GM10847 (cell line): ENCODE measurements around the gene PPP1R3E.

Source experiments
- POLR2A ChIP-seq: IDR thresholded peaks from 2 replicates; pipeline ENCODE4 v1.6.1; 2011; ENCODE audit not compliant: insufficient read length; ENCODE audit errors: extremely low read depth

The PPP1R3E gene, protein sequence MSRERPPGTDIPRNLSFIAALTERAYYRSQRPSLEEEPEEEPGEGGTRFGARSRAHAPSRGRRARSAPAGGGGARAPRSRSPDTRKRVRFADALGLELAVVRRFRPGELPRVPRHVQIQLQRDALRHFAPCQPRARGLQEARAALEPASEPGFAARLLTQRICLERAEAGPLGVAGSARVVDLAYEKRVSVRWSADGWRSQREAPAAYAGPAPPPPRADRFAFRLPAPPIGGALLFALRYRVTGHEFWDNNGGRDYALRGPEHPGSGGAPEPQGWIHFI

GRCh38 chr14:23302290-23303225 is at the start of gene PPP1R3E:
Gene PPP1R3E (minus strand): TSS chr14:23302859. CDS start chr14:23302576, 283 bp downstream.
- TF ChIP-seq POLR2A: peak; percentile 52

GRCh38 chr14:23351681-23352505 is 49.2 kb upstream of the PPP1R3E start:
- TF ChIP-seq POLR2A: no peak

GRCh38 chr14:23349156-23349845 is 46.6 kb upstream of the PPP1R3E start:
- no peak for TF ChIP-seq POLR2A

- TF ChIP-seq POLR2A: no peak
These were observed 45.6 kb upstream of the PPP1R3E start for GRCh38 chr14:23348297-23348655.

- no peak for TF ChIP-seq POLR2A
These were observed 45.0 kb upstream of the PPP1R3E start for GRCh38 chr14:23347406-23348296.

DNA sequence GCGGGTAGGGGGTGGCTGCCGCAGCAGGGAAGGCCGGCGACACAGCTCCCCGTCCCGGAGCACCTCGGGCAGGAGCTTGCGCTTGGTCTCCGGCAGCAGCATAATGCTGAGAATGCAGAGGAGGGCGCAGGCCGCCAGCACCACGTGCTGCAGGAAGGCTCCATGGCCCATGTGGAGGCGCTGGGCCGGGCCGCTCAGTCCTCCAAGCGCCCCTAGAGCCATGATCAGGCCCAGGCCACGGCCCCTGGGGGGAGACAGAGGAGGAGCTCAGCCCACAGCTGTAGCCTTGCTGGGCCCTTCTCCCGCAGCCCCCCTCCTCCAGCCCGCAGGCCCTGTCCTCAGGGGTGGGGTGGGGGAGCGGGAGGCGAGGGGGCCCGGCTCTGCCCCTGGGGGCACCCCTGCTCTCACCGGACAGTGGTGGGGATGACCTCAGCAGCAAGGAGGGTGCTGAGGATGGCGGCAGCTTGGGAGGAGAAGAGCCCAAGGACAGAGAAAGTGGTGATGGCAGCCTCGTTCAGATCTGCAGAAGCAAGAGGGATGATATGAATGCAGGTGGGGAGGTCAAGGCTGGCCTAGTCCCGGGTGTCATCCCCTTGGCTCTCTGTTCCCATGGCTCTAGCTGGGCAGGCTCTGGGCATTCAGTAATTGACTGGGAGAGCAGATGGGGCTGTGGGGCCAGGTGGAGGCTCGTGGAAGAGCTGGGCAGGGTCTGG is 44.2 kb upstream of the PPP1R3E start:
- TF ChIP-seq POLR2A: no peak

GRCh38 chr14:23345987-23346692 is 43.5 kb upstream of the PPP1R3E start:
- no peak for TF ChIP-seq POLR2A

GRCh38 chr14:23344481-23344880 is 41.8 kb upstream of the PPP1R3E start:
- TF ChIP-seq POLR2A: no peak

DNA sequence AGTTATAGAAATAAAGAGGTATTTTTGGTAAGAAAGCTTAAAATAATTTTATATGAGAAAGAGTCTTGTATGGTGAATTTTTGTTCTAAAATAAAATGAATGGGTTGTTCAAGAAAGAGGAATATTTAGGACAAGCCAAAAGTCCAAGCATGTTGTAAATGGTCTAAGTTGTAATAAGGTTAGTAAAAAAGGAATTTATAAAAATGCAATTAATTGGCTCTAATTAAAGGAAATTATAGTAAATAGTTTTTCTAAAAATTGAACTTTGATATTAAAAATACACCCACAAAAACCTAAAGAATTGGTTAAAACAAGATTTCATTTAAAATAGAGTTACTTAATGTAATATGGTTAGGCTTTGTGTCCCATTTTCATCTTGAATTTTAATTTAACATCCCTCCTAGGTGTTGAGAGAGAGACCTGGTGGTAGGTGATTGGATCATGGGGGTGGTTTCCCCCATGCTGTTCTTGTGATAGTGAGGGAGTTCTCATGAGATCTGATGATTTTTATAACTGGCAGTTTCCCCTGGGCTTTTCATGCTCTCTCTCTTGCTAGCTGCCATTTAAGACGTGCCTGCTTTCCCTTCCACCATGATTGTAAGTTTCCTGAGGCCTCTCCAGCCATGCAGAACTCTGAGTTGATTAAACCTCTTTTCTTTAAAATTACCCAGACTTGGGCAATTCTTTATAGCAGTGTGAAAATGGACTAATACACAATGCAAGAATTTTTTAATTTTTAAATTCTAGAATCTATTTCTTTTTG is 37.0 kb upstream of the PPP1R3E start:
- no peak for TF ChIP-seq POLR2A

DNA sequence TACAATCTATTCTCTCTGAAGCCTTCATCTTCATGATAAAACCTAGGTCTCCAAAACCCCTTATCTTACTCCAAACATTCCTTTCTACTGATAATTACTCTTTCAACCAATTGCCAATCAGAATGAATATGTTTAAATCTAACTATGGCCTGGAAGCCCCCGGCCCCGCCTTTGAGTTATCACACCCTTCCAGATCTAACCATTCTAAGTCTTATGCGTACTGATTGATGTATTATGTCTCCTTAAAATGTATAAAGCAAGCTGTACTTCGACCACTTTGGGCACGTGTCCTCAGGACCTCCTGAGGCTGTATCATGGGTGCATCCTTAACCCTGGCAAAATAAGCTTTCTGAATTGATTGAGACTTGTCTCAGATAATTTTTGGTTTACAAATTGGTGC is 33.0 kb upstream of the PPP1R3E start:
- TF ChIP-seq POLR2A: no peak

DNA sequence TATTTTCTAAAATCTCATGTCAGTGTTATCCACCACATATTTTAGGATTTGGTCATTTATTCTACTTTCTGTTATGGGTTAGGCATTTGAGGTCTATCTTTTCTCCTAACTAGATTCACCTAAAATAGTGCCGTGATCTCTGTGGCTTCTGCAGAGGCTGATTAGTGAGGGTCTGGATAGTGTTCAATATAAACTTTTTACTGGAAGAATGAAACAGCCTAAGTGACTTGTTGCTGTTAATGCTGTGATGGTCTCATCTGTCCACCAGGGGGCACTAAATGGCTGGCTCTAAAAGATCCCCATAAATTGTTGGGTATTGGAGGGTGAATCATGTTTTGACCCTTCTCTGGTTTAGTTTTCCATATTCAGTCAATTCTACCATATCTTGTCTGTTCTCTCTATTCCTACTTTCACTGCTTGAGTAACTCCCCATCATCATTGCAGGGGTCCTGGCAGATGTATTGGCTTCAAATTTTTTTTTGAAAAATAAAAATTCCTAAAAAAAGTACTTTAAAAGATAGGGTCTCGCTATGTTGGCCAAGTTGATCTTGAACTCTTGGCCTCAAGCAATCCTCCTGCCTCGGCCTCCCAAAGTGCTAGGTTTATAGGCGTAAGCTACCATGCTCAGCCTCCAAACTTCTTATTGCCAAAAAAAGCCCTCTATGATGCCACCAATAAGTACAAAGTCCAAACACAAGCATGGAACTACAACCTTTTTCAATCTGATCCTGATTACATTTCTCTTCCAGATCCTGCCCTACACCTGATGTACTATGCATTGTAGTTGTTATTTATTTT is 25.5 kb upstream of the PPP1R3E start:
- TF ChIP-seq POLR2A: no peak
